ENCODE data around the gene ZNF343.
"Not testable (repeated sequence)": the region's sequence is repeated elsewhere in the genome, so short reads cannot be mapped to it uniquely, and the experiment has no call there.

ZNF343 gene

GRCh38 chr20:2527762-2528161 lies 19.0 kb upstream of the ZNF343 start:
- TF ChIP-seq ZFX (IDR thresholded peaks at IDR 0.05) (no peak), CTCF (conservative IDR thresholded peaks at IDR 0.05) (no peak)
- H3K27ac ChIP-seq: no peak overlapping the region

DNA sequence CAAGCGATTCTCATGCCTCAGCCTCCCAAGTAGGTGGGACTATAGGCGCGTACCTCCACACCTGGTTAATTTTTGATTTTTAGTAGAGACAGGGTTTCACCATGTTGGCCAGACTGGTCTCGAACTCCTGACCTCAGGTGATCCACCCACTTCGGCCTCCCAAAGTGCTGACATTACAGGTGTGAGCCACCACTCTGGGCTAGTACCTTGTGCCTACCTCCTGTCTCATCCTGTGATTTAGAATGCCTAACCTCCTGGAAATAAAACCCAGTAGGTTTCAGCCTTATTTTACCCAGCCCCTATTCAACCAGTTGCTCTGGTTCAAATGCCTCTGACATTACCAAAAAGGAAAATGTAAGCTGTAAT lies 17.5 kb upstream of the ZNF343 start:
- H3K27ac ChIP-seq: not testable (repeated sequence)

- TF ChIP-seq ZFX (IDR thresholded peaks at IDR 0.05) (no peak), CTCF (conservative IDR thresholded peaks at IDR 0.05) (peak; percentile 78)
- H3K27ac ChIP-seq: no peak overlapping the region; the same call in 1 of the 2 replicates
These were observed 16.2 kb upstream of the ZNF343 start for GRCh38 chr20:2524709-2525506.

DNA sequence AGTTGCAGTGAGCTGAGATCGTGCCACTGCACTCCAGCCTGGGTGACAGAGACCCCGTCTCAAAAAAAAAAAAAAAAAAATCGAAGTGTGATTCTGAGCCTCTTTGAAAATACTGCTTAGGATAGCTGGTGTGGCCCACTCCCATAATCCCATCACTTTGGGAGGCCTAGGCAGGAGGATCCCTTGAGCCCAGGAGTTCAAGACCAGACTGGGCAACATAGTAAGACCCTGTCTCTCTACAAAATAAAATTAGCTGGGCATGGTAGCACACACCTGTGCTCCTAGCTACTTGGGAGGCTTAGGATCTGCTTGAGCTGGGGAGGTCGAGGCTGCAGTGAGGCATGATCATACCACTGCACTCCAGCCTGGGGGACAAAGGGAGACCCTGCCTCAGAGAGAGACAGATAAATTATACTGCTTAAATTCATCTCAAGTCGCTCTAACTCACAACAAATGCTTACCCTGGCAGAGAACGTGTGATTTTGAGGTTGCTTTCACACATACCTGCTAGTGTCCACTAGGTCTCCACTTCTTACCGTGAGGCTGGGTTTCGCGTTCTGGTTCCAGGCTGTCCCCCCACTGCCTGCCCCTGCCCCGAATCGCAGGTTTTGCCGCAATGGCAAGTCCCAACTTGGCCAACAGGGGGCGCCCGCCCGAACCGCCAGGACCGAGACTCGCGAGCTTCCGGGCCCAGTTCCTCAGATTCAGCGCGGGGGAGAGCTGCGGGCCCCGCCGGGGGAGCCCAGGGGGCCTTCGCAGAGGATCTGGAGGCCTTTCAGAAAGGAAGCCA lies 15.4 kb upstream of the ZNF343 start:
- no peak overlapping the region; the same call in 1 of the 2 replicates for H3K27ac ChIP-seq

DNA sequence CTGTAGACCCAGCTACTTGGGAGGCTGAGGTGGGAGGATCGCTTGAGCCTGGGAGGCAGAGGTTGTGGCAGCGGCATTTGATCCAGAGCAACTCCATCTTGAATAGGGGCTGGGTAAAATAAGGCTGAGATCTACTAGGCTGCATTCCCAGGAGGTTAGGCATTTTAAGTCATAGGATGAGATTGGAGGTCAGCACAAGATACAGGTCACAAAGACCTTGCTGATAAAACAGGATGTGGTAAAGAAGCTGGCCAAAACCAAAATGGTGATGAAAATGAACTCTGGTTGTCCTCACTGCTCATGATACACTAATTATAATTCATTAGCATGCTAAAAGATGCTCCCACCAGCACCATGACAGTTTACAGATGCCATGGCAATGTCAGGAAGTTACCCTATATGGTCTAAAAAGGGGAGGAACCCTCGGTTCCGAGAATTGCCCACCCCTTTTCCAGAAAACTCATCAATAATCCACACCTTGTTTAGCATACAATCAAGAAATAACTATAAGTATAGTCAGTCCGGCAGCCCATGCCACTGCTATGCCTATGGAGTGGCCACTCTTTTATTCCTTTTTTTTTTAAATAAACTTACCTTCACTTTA lies 14.2 kb upstream of the ZNF343 start:
- not testable (repeated sequence) for H3K27ac ChIP-seq

More for the DNA sequence above, 15.4 kb upstream of the ZNF343 start:
- TF ChIP-seq CTCF (conservative IDR thresholded peaks at IDR 0.05): peak; percentile 94
- TF ChIP-seq ZFX (IDR thresholded peaks at IDR 0.05): no peak

DNA sequence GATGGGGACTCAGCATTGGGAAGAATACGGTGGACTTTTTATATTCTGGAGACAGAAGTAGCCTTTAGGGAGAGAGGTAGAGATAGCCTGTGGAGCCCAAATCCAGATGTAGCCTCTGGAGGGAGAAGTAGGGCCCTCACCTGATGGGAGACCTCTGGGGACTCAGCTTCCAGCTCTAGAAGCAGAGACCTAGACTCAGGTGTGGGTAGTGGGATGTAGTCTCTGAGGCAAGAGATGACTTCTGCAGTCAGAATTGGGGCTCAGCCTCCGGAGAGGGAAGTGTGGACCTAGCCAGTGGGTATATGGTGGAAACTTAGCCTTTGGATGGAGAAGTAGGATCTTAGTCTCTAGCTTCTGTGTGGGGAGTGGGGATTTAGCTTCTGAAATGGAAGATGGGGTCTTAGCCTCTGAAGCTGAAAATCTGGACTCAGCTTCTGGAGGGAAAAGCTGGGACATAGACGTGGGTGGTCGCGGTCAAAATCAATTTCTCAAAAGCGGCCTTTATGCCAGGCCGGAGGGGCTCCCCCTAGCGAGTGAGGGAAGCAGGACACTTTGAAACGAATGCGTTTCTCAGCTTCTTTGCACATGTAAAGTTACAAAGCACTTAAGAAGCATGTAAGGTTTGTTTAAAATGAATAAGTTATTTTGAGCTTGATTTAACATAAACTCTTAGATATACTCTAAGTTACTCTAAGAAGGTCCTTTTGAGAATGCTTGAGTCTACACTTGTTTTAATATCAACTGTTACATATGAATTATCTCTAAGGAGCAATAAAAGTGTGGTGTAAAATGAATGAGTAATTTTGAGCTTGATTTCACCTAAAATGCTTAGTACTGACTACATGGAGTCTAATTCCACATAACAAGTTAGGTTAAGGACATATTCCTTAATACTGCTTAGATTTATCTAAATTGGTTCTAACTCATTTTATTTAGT lies 12.9 kb upstream of the ZNF343 start:
- TF ChIP-seq CTCF (conservative IDR thresholded peaks at IDR 0.05) (peak; percentile 94), ZFX (IDR thresholded peaks at IDR 0.05) (no peak)
- no peak overlapping the region for H3K27ac ChIP-seq

- TF ChIP-seq ZFX (IDR thresholded peaks at IDR 0.05) (no peak), CTCF (conservative IDR thresholded peaks at IDR 0.05) (no peak)
- no peak overlapping the region for H3K27ac ChIP-seq
These were observed 11.9 kb upstream of the ZNF343 start for GRCh38 chr20:2520617-2521016.
